Stimulated activated naive CD4-positive, alpha-beta T cell treated with Interleukin-2 at 50 U/mL for 16 hours (primary cell): ENCODE measurements around the gene CNTFR.
"Not testable (repeated sequence)": the region's sequence is repeated elsewhere in the genome, so short reads cannot be mapped to it uniquely, and the experiment has no call there.

Experiments used
- DNase-seq: peaks from one replicate; lab custom pipeline; 2025; lab: John Stamatoyannopoulos, UW

CNTFR gene

DNA sequence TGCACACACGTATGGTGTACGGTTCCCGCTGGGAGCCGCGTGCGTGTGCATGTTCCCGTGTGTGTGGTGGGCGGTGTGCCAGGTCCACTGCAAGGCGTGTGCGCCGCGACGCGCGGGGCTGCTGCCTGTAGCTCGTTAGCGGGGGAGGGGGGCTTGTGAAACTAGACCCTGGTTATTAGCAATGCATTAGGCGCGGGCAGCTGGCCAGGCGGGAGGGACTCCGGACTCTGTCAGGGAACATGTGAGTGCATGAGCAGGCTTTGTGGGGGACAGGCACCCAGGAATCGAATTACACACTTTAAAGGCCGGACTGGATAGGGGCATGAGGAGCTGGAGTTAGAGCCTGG is 34.5 kb downstream of the CNTFR start:
- DNase-seq, result no peak

- no peak for DNase-seq
These were observed 35.1 kb downstream of the CNTFR start for GRCh38 chr9:34554211-34555001.

DNA sequence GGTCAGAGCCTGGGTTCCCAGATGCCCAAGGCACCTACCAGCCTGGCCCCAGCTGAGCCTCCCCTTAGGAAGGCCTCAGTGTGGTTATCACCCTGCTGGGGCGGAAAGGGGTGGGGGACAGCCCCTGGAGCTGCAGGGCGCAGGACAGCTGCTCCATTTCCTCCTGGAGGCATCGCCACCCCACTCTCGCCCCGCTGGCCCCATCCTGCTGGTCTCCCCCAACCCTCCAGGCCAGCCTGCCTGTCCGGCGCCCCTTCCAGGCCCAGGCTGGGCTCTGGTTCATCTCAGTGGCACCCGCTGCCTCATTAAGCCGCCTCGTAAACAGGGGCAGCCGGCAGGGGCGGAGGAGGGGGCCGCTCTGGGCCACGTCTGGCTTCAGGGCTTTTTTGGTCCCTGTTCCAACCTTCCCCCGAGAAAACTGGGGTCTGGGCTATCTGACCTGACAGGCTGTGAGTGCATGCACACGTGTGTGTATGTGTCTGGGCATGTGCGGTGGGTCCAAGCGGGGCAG is 36.0 kb downstream of the CNTFR start:
- no peak for DNase-seq

- DNase-seq, result no peak
These were observed 36.5 kb downstream of the CNTFR start for GRCh38 chr9:34552986-34553385.

DNA sequence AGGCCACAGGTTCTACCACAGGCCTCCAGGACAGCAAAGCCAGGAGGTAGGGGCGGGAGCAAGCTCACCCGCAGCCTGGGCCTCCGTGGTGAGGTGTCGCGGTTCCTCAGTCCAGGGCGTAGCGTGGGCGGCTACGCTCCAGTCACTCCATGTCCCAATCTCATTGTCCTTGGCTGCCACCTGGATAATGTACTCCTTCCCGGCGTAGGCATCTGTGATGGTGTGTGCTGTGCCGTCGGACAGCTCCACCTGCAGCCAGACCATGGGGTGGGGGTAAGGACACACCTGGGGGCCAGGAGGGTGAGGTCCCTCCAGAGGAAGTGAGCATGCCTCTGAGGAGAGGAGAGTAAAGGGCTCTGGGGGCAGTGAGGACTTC is 36.9 kb downstream of the CNTFR start:
- no peak for DNase-seq

DNA sequence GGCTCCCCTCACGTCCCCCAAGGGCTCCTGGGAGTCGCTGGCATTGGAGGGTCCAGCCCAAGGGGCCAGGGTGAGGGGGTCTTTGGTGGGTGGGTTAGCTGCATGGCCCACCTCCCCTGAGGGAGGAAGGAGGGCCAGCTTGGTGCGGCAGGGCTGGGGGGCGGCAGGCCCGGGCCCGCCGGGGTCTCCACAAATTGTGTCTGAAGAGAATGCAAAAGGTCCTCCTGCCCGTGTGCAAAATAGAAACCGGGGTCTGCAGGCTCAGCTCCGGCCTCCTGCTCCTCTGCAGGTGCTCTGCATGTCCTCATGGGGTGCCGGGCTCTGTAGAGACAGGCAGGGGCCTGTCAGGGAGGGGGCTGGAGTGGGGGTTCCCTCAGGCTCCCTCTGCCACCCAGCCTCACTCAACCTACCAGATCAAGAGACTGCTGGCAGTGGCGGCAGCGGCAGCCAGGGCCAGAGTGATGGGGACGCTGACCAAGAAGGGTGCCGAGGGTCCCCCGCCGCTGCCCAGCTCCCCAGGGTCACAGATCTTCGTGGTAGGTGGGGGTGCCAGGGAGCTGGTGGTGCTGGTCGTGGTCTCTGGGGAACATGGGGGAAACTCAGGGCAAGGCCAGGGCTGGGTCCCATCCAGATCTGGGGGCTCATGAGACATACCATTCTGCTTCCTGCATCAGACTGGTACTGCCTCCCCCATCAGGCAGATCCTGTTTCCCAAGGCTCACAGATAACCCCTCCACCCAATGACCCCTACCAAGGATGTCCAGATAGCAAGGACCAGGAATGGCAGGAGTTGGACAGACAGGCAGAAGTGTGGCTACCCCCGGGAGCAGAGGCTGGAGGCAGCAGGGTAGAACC is 37.5 kb downstream of the CNTFR start:
- no peak for DNase-seq

- DNase-seq, result no peak
These were observed 38.7 kb downstream of the CNTFR start for GRCh38 chr9:34550681-34551270.

DNA sequence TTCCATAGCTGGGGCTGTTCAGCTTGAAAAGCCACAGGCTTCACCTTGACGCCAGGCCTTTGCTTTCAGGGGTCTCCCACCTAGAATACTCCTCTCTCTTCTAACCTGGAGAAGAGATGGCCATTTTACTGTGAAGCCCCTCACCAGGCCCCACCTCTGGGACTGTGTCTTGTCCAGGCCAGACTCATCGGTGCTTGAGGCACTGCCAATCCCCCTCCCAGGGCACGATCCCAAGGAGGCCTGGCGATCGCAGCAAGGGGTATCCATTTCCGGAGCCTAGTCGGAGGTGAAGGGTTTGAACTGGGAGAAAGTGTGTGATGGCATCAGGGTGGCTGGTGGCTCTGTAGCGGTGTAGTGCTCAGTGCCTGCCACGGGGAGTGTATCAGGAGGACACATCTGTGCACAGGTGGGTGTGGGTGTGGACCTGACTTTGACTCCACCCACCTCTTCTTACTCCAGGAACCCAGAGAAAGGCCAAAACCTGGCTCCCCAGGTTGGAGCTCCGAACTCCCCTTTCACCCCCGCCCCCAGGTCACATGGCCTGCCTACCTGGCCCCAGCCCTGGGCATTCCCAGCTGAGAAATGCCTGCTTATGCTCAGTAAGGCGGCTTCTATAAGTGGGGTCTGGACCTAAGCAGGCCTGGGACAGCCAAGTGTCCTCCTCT is 39.4 kb downstream of the CNTFR start:
- DNase-seq, result no peak

- DNase-seq, result no peak
These were observed 40.2 kb downstream of the CNTFR start for GRCh38 chr9:34549407-34549732.

DNA sequence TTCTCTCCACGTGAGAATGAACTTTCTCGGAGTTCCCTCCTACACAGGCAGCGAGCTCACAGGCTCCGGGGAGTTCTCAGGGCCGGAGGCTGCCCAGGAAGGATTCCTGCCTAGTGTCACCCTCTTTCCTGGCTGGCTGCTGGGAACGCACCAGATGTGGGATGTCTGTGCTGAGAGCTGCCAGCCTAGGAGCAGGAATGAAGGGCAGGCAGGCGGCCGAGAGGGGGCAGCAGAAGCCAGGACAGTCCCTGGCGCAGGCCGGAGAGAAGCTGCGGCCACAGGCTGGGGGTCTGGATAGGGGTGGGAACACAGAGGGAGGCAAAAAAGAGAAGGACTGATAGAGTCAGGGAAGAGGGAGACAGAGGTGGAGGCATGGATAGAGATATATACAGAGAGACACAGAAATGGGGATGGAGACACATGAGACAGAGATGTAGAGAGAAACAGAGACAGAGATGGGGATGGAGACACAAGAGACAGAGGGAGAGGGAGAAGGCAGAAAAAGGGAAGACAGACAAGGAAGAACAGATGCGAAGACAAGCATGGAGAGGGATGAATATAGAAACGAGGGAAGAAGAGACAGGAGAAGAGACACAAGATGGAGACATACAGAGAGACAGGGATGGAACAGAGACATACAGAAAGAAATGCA is 41.4 kb downstream of the CNTFR start:
- DNase-seq, result peak; percentile 15

- peak; percentile 31 for DNase-seq
These were observed 42.4 kb downstream of the CNTFR start for GRCh38 chr9:34546834-34547827.

DNA sequence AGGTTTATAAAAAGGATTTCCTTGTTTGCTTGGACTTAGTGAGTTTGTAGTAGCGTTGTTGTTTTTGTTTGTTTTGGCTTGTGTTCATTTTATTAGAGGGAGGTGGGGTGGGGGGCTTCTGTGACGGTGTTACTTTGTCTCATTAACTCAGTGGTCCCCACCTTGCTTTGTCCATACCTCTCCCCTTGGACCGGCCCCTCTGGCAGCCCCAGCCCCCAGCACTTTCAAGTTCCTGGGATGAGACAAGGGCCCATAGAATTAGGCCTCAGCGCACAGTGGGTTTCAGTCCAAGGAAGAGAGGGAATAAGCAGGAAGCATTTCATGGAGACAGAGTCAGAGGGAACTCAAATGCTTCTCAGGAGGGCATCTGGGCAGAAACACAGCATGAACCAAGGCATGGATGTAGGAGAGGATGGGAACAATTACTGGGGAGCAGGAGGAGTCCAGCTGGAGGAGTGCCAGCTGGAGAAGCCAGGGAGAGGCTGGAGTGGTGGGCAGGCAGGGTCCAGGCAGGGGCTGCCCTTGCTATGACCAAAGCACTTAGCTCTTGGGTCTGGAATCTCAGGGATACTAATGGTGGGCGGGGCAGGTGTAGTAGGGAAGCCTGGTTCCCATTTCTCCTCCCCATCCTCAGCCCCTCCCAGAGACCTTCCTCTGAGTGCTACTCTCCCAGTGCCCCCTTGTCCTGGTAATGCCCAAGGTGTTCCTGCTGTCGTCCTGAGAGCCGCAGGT is 43.3 kb downstream of the CNTFR start:
- no peak for DNase-seq

GRCh38 chr9:34545497-34545896 is 44.0 kb downstream of the CNTFR start:
- DNase-seq, result no peak

DNA sequence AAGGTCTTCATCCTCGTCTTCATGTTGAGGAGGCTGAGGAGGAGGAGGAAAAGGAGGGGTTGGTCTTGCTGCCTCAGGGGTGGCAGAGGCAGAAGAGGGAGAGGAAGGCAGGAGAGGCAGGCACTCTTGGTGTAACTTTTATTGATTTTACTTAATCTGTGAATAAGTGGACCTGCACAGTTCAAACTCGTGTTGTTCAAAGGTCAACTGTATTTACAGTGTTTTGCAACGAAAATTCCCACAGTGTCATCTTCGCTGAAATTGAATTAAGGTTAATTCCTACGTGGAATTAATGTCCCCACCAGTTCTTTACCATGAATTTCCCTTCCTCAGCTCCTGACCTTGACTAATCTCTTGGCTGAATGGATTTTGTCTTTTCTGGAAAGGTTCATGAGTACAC is 45.5 kb downstream of the CNTFR start:
- no peak for DNase-seq

DNA sequence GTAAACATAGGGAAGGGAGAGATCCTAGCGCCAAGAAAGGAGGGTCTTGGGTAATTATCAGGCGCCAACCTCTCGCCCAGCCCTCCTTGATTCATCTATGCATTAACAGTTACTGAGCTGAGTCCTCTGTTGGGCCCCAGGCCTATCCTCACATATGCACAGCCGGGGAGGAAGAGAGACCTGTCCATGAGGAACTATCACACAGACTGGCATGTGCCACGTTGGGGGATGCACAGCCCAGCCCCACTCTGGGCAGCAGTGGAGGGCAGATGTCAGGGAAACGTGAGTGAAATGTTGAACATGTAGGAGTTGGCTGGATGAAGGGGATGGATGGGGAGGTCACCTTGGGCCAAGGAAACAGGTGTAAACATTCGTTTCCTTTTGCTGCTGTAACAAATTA is 48.0 kb downstream of the CNTFR start:
- DNase-seq, result no peak

- no peak for DNase-seq
These were observed 48.7 kb downstream of the CNTFR start for GRCh38 chr9:34540827-34541226.

DNA sequence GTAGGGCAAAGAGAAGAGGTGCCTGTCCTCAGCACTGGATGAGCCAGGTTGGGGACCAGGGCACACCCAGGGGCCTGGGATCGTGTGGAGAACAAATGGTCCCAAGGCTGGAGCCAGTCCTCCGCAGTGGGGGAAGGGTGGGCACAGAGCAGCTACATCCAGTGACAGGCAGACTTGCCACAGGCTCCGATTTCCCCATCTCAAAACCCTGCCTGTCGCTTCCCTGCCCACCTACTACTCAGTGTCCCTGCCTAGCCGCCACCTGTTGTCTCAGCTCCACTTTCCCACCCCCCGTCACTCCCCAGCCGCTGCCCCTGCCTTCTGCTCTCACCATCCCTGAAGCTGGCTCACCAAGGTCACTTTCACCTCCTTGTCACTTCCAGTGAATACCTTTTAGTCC is 52.8 kb downstream of the CNTFR start:
- DNase-seq, result no peak

- not testable (repeated sequence) for DNase-seq
These were observed 57.5 kb downstream of the CNTFR start for GRCh38 chr9:34532041-34532440.

DNA sequence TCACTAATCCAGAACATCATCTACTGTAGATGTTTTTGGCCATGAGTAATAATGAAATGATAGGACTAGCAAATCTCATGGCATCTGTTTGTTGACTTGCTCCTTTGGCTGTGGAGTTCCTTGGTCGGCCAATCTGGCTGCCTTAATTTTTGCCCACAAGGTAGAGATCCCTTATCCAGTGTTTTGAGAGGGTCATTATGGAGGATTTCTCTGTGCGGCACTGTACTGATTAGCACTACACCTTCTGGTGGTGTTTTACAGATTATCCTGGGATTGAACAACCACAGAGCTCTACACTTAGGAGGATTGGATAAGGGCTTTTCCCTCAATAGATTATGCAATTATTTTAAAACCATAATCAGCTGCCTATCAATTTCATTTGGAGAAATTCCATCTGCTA is 63.5 kb downstream of the CNTFR start:
- DNase-seq, result no peak

DNA sequence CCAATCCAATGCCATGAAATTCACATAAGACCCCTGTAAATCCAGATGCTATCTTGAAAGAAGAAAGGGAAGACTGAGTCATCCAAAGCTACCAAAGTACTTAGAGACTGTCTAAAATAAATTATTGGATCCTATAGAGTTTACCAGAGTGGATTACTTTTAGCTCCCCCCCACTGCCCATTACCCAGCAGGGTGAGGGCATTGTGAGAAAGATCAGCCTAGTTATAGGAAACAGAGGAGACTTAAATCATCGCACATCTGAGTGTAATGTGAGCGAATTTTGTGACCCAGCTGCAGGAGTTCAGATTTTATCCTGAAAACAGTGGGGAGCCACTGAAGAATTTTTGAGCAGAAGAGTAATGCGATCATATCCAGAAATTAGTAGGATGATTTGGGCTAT is 65.2 kb downstream of the CNTFR start:
- no peak for DNase-seq
